Stimulated activated CD8-positive, alpha-beta memory T cell treated with anti-CD3 and anti-CD28 coated beads, Interleukin-12 subunit alpha, Interleukin-12 subunit beta, amount 100 ng/mL, for 4 hours (primary cell): ENCODE measurements around the gene KLHL22.
A peak's percentile ranks its signal among the peaks of the same experiment; 100 is the strongest.
"Not testable (repeated sequence)": the region's sequence is repeated elsewhere in the genome, so short reads cannot be mapped to it uniquely, and the experiment has no call there.

Source experiments
- DNase-seq: peaks from one replicate; pipeline ENCODE4 v3.0.0-alpha.2; 2020; ENCODE audit warnings: low read depth

The KLHL22 gene

DNA sequence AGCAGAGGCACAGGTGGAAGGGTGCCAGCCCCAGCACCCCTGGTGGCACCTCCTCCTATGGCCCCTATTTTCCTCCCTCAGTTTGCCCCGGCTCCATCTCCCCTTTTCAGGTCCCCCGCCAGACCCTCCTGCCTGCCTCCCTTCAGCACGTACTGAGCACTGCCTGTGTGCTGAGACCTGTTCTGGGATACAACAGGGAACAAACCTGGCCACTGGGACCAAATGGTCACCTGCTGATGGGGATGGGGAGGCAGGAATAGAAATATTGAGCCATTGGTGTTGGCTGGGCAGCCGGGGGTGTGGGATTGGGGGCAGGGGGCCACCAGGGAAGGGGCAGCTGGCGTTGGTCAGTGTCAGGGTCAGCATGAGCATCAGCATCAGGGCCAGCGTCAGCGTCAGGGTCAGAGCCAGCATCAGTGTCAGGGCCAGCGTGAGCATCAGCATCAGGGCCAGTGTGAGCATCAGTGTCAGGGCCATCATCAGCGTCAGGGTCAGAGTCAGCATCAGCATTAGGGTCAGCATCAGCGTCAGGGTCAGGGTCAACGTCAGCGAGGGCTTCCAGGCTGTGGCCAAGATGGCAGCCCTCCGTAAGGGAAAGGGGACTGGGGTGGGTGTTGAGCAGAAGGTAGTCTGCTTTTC is 94.1 kb downstream of the KLHL22 start:
- DNase-seq, result no peak

DNA sequence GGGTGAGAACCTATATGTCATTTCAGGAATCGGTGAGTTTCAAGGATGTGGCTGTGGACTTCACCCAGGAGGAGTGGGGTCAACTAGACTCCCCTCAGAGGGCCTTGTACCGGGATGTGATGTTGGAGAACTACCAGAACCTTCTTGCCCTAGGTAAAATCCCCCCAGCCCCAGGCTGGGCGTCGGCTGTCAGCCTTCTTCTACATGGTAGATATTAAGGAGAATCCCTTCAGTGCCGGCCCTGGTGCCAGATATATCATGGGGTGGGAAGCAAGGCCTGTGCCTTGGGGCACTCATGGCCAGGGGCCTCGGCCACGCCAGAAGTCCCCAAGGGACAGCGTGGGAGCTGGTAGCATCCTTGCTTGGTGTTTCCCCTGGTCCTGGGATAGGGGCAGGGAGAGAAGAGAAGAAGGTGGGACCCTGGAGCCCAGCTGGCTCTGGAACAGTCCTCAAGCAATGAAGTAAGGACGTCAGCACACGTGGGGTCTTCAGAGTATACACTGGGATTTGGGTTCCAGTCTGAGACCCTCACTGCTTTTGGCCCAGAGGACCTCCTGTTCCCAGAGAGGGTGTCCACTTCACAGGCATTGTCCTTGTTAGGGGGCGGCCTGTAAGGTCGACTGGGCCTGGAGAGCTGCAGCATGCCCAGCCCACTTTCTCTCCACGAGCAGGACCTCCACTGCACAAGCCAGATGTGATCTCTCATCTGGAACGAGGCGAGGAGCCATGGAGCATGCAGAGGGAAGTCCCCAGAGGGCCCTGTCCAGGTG is 94.8 kb downstream of the KLHL22 start:
- no peak for DNase-seq

DNA sequence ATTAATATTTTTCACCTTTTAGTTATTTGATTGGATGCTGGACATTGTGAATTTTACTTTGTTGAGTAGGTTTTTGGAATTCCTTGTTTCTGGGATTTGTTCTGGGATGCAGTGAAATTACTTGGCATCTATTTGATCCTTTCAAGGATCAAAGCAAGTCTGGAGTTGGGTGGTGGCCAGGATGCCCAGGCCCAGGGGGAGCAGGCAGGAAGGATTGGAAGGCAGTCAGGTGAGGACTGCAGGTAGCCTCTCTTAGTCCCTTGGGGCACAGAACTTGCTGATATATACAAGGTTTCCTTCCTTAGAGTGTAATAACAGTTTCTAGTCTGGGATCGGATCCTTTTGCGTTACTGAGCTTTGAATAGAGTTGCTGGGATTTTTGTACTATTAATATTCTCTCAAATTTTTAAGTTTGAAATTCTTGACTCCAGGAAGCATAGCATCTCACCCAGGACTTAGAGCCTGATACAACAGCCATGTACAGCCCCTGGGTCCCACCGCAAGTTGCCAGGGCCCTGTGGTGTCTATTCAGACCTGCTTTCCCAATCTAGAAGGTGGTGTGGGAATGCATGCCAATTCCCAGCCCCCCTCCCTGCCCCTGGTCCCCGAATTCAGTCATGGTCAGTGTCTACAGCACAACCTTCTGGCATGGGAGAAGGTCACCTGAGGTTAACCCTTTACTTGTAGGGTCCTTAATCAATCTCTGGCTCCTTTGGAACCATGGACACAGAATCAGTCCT is 95.6 kb downstream of the KLHL22 start:
- no peak for DNase-seq

DNA sequence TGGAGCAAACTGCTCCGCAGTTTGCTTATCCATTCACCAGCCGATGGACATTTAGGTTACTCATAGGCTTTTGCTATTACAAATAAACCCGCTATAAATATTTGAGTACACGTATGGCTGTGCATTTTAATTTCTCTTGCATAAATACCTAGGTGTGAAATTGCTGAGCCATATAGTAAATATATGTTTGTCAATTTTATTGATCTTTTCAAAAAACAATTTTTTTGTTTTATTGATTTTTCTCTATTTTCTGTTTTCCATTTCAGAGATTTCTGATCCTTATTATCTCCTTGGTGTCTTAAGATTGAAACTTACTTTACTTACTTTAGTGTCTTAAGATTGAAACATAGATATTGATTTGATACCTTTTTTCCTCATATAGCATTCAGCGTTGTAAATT is 97.2 kb downstream of the KLHL22 start:
- DNase-seq, result no peak

DNA sequence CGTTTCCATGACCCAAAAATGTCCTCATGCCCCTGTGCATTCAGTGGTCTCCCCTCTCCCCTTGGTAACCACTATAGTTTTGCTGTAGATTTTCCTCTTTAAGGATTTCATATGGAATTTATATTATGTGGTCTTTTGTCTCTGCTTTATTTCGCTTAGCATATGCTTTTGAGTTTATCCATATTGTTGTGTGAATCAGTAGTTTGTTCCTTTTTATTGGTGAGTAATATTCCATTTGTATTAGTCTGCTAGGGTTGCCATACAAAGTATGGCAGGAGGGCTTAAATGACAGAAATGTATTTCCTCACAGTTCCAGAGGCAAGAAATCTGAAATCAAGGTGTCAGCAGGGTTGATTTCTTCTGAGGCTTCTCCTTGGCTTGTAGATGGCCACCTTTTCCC is 98.1 kb downstream of the KLHL22 start:
- DNase-seq, result no peak

DNA sequence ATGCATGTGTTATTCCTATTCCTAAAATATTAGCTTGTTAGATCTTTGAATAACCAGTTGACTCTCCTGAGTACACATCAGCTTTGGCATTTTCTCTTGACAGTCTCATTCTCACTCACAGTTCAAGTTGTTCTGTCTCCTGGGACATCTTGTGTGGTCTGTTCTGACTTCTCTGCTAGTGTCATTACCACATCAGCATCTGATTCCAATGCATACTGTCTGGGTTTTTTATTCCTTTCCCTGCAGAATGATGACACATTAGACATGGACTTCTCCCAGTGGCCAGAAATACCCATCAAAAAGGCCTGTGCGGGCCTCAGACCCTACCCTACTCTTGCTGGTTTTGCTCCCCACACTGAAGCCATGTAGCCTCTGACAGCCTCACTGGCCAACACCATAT is 99.0 kb downstream of the KLHL22 start:
- no peak for DNase-seq

DNA sequence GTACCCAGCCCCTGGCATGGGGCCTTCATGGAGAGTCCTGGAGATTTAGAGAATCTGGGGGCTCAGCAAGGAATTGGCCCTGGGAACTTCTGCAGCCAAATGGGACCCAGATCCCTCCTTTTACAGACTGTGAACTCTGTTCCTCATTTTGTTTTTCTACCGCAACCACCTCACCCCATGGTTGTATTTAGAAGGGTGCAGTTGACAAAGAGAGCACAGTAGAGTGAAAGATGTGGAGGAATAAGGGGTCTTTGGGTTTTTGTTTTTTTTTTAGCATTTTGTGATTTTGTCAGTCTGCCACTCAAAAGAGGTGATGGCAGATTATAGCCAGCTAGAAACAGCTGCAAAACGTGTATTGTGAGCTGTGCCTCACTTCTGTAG is 99.7 kb downstream of the KLHL22 start:
- no peak for DNase-seq

DNA sequence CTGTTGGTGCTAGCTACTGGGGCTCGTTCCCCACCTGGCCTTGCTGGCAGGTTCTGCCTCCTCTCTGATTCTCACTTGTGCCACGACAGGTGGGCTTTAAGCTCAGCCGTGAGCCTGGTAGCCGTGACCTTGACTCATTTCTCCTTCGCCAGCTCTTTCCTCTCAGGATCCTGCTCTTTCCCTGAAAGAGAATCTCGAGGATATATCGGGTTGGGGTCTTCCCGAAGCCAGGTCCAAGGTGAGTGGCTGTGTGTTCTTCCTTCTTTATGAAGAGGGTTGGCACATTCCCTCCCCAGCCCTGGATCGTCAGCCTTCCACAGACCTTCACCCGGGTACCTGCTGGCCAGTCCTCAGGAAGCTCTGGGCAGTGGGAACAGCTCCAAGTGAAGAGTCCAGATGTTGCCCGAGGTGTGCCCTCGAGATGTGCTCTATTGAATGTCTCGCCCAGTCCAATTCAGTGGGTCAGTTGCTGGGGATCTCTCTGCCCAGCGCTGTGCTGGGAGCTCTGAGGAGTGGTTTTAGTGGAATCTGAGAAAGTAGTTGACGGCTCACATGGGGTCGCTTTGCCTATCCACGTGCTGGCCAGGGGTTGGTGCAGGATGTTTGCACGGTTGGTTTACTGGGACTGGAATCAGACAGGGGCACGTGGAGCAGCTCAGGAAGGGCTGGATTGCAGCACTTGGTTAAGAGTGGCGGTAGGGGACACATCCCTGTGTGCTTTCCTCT is 100.3 kb downstream of the KLHL22 start:
- no peak for DNase-seq

DNA sequence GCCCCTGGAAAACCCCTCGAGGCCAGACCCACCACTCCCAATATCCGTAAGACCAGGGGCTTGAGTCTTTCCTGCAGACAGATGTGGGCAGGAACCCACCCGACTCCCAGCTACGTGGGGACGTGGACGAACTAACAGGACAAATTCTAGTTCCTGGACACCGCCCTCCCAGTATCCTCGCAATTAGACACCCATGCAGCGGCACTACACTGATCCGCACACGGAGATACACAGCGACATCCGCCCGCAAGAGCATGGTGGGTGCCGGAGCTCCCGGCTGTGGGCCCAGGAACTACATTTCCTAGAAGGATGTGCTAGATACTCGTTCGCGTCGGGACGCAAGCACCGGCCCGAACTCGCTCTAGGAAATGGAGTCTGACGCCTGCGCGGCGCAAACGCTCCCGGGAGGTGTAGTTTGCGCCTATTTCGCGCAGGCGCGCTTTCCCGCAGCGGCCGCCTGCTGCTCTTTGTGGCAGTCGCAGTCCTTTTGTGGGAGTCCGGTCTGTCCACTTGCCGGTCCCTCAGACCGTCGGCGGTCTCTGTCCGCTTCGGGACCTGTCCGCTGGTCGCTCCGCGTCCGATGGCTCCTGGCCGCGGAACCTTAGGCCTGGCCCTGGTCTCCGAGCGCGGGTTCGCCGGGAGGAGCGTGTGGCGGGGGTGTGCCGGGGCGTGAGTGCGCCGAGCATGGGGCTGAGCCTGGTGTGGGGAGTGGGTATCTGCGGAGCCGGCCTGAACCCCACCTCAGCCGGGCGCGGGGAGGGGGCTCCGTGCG is 101.7 kb downstream of the KLHL22 start, which contains the start of gene ZNF74:
Gene ZNF74, plus strand, starts transcription at position 447 of the 772 bp plus-strand sequence. CDS start 478 bp downstream, outside the sequence.
- peak; percentile 69 for DNase-seq

DNA sequence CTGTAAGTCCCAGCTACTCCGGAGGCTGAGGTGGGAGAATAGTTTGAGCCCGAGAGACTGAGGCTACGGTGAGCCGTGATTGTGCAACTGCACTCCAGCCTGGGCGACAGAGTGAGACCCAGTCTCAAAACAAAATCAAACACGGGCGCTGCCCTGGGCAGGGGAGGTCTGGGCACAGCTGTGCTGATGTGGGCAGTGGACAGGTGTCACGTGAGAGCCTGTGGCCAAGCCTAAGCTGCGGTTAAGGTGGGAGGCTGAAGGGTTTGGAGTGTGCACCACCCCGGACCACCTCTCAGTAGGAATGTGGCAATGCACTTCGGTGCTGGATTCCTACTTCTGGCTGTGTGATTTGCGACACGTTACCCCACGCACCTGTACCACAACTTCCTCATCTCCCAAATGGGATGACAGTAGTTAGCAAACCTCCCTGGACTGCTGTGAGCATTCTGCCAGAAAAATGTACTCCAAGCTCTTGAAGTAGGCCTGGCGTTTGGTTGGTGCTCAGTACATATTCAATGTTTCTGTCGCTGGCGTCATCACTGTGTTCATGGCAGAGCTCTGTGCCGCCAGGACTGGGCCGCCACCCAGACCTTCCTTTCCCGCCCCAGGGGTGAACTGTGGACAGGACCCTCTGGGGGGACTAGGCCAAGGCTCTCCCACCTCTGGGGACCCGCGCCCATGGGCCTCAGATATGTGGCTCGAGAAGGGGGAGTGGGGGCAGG is 102.5 kb downstream of the KLHL22 start:
- no peak for DNase-seq

DNA sequence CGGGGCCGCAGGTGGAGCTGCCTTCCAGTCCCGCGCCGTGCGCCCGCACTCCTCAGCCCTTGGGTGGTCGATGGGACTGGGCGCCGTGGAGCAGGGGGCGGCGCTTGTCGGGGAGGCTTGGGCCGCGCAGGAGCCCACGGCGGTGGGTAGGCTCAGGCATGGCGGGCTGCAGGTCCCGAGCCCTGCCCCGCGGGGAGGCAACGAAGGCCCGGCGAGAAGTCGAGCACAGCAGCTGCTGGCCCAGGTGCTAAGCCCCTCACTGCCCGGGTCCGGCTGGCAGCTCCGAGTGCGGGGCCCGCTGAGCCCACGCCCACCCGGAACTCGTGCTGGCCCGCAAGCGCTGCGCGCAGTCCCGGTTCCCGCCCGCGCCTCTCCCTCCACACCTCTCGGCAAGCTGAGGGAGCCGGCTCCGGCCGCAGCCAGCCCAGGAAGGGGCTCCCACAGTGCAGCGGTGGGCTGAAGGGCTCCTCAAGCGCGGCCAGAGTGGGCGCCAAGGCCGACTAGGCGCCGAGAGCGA is 103.2 kb downstream of the KLHL22 start:
- DNase-seq, result not testable (repeated sequence)
